ENCODE data around the gene MED13L.

MED13L gene

DNA sequence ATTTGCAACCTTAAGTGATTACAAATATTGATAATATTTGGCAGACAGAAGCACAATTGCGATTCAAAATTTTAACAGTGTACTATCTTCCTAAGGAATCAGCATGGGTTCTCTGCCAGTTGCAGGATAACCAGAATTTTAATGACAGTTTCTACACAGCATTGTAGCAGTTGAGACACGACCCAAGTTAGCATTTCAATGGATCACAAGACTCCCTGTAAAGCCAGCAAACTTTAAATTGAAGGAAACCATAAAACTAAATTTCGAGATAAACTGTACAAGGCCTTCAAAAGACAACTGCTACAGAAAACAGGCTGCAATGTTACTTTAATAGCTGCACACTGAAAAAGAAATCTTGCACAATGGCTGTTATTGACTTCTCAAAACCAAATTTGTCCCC, 154.9 kb downstream of the MED13L start:
- DNase-seq, result no peak

DNA sequence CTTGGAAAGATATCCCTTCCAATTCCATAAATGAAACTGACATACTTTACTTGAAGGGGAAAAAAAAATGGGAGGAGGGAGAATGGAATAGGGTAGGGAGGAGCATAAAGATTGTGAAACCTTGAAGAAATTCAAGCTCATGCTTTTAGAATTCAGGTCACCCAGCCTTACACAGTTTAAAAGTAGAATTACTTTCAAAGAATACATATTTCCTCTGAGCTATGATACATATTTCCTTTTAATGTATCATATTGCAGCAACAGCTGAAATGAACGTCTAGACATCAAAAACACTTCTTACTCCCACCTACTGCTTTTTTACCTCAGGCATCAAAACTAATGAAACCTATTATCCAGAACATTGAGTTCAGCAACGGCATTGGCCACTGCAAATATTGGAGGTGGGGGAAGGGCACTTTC, 156.0 kb downstream of the MED13L start:
- DNase-seq, result no peak

DNA sequence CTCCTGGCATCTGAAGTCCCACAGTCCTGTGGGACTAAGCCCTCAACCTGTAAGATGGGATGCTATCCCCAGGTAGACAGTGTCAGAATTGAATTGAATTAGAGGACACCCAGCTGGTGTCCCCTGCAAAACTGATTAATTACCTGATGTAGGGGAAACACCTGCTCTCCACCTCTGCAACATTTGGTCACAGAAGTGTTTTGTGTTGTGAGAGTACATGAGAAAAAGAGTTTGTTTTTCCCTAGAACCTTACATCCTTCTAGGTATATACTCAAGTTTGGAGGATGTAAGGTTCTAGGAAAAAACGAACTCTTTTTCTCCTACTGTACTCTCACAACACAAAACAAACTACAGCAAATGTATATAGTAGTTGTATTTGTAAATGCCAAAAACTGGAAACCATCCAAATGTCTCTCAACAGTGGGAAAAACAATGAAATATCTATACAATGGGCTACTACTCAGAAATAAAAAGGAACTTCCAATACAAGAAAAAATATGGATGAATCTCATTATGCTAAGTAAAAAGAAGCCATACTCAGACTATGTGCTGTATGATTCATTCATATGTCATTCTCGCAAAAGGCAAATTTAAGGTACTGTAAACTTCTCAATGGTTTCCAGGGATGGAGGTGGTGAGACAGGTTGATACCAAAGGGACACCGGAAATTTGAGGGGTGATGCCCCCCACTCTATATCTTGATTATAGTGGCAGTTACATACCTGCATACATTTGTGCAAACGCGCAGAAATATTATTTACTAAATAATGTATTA, 160.7 kb downstream of the MED13L start:
- no peak for DNase-seq

DNA sequence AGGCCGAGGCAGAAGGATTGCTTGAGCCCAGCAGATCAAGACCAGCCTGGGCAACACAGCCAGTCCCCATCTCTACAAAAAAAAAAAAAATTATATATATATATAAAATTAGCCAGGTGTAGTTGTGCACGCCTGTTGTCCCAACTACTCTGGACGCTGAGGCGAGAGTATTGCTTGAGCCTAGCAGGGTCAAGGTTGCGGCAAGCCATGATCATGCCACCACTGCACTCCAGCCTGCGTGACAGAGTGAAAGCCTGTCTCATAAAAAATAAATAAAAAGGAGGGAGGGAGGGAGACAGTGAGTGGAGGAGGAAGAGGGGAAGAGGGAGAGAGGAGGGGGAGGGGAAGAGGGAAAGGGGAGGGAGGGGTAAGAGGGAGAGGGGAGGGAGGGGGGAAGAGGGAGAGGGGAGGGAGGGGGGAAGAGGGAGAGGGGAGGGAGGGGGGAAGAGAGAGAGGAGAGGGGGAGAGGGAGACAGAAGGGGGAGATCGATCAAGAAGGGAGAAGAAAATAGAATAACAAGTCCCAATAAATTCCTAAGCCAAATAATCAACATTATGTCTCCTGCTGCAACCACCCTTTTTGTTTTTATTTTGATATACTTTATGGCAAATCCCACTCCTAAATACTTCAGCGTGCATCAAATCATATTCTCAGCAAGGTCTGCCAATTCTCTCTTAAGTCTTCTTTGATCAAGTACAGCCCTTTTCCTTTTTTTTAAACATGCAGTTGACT, 163.9 kb downstream of the MED13L start:
- DNase-seq, result no peak

DNA sequence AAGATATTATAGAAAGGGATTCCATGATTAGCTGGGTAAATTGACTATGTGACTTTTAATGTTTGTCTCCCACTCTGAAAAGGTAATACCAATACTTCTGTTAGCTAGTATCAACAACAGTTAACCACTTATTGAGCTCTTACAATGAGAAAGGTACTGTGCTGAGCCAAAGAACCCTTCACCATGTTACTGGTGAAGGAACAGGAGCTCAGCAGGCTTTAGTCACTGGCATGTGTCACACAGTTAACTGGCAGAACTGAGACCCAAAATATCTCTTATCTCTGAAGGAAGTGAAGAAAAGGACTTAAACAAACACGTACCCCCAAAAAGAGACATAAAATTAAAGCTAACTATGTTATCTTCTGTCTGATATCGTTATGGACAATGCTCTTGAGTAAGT, 170.6 kb downstream of the MED13L start:
- DNase-seq, result no peak

DNA sequence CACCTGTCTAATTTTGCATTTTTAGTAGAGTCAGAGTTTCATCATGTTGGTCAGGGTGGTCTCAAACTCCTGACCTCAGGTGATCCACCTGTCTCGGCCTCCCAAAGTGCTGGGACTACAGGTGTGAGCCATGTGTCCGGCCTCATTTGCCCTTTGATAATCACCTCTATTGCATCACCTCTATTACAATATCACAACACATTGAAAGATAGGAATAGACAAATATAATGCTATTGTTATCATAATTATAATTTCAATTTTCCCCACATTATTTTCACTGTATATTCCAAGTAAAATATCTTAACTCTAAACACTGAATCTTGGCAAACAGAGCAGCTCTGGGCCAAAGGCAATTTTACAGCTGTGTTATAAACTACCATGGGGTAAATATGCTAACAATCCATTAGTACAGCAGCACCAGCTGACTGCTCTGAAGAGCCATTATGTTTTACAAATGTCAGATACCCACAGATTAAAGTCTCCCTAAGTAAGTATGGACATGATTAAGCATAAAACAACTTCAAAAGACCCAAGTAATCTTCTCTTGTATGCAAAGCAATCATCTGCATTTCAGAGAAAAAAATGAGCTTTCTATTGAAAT, 173.2 kb downstream of the MED13L start:
- DNase-seq, result no peak

DNA sequence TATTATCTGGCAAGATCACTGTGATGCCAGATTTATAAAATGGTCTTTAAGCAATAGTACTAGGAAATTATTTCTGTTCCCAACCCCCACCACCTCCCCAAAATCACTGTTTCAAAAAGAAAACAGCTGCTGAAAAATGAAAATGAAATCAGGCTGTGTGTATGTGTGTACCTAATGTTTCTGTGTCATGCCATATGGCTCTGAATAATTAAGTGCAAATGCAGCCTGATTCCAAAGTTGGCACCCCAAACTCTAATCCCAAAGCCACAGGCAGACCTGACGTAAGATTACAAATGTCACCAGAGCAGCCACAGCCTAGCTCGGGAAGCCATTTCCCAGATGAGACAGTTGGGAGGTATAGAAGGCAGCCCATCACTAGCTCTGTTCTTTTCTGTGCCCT, 175.5 kb downstream of the MED13L start:
- no peak for DNase-seq

DNA sequence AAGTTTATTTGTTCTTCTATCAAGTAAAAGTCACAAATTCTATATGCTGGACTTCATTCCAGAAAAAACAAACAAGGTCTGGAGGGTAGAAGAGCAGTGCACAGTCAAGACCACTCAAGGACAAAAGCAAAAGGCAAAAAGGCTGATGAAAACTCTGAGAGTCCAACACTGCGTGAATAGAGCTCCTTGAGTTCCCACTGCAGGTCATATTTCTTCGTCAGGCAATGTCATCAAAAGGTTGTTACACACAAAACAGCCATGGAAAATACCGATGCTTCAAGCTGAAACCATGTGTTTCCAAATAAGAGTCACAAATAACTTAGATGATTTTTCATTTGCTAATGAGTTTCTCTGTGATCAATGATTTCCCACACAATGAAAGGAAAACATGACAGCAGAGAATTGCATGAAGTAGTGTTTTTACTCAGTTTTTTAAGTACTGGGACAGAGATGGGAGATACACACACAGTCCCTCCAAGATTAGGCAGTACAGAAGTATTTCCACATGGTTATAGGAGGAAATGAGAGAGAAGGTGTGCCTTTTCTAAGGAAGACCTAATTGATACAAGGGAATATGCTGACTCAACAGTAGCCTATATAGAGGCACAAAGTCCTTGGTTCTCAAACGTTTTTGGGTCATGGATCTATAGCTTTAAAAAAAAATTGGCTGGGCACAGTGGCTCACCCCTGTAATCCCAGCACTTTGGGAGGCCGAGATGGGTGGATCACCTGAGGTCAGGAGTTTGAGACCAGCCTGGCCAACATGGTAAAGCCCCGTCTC, 177.7 kb downstream of the MED13L start:
- no peak for DNase-seq

DNA sequence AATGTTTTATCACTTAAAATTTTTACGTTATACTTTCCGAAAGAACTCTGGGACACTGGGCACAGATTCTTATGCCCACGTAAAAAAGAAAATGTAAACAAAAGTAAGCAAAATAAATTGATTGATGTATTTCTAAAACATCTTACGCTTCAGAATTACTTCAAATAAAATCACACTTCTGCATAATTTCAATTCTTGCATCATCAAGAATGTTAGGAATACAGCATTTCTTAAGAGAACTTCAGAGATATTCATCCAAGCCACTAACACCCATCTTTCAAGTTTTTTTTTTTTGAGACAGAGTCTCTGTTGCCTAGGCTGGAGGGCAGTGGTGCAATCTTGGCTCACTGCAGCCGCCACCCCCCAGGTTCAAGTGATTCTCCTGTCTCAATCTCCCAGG, 180.6 kb downstream of the MED13L start:
- no peak for DNase-seq

DNA sequence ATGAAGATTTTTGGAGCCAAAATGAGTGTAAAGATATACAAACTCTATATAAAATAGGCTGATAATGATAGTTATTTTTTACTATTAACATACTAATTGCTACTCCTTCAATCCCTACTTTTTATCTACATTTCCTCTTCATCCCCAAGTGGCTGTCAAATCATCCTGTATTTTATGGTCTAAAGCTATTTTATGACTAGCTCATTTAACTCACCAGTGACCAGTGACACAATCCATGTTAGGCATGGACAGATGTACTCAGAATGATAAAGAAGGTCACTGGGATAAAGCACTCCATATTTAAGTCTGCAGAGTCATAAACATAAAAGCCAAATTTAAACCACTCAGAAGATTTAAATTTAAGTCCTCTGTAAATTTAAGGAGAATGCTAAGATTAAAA, 183.0 kb downstream of the MED13L start:
- DNase-seq, result no peak

DNA sequence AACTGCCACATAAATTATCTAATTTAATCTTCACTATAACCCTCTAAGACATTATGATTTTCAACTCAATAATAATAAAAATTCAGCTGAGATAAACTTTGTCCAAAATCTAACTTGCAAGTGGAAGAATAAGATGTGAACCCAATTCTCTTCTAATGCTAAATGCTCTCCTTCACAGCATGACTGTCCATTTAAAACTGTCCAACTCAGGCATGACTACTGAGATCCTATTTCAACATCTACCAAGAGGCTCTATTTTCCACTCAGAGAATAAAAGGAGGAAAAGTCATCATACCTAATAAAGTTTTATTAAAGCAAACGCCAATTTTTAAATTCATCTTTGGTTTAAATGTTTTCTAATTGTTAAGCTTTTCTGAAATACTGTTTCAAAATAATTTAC, 183.6 kb downstream of the MED13L start:
- DNase-seq, result no peak

DNA sequence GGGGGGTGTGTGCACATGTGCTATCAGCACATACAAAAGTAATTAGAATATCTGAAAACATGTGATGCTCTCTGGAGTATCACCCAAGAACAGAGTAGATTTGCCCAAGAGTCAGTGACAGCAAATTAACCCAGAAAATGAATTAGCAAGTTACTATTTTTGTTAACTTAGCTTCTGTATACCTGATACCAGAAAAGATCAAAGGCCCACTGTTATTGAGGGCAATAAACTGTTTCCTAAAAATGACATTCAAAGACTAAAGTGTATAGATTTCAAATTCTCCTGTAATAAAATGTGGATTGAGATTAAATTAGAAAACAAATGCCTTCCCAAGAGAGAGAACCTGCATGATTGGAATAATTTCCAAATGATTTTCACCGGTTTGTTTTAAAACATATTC, 184.7 kb downstream of the MED13L start:
- no peak for DNase-seq

DNA sequence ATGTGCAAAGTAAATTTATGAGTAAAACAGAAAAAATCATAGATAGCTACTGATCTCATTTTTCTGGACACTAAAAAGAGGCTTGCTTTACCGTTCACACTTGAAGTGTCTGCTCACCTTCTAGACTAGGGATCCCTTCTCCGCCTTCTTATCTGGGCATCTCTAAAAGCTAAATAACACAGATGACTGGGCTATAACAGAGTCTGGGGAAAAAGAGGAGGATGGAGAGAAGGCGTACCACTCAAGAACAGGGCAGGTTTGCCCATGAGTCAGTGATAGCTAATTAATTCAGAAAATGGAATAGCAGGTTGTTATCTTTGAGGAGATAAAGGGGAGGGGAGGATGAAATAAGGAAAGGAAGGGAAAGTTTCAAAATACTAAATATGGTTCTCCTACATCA, 185.3 kb downstream of the MED13L start:
- no peak for DNase-seq

DNA sequence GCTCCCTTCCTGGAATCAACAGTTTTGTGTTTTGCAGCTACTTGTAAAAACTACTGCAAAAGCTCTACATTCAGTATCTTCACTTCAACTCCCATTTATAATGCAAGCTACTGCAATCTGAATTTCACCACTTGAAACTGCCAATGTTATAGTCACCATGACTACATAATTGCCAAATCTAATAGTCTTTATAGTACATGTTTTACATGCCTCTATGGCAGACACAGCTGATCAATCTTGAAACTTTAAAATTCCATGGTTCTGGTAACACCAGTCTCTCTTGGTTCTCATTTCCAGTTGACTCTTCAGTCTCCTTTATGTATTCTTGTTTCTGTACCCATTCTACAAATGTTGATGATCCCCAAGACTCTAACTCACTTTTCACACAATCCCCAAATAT, 185.9 kb downstream of the MED13L start:
- no peak for DNase-seq

DNA sequence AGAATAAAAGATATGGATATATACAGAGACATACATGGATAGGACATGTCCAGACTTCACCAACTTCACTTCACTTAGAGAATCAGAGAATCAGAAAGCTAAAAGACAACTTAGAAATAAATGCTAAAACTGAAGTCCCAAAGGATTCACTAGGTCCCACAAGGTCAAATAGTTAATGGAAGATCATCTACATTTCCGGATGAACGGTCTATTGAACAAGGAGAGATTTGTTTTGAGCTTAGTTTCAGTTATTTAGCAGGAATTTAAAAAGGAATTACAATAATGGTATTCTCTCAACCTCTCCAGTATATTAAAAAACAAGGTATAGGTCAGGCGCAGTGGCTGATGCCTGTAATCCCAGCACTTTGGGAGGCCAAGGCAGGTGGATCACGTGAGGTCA, 187.0 kb downstream of the MED13L start:
- no peak for DNase-seq

DNA sequence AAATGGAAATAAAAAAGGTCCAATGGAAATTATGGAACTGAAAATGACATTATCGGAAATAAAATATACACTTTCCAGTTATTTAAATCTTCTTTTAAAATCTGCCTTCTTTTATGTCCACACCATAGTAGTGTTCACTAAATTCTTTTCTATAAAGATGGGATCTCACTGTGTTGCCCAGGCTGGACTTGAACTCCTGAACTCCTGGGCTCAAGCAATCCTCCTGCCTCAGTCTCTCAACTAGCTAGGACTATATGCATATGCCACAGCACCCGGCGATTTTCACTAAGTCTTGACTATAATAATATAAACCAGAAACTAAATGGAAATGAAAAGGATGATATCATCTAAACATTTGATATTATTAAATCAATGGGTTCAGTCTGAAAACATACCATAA, 188.4 kb downstream of the MED13L start:
- no peak for DNase-seq

DNA sequence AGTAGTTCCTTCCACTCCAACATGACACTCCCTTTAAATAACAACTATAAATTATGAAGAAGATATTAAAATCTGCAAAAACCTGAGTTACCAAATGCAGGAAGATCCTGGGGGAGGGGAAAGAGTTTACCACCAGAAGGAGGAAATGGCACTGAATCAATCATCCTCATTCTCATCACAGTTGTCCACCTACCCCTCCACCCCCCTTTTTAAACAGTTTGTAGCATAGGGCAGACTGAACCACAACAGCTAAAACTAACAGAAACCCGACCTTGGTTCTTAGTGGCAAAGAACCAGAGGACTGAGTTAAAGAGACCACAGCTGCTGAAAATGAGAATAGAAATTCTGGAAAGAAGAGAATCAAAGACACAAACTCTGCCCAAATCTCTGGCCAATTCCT, 189.5 kb downstream of the MED13L start:
- DNase-seq, result no peak

DNA sequence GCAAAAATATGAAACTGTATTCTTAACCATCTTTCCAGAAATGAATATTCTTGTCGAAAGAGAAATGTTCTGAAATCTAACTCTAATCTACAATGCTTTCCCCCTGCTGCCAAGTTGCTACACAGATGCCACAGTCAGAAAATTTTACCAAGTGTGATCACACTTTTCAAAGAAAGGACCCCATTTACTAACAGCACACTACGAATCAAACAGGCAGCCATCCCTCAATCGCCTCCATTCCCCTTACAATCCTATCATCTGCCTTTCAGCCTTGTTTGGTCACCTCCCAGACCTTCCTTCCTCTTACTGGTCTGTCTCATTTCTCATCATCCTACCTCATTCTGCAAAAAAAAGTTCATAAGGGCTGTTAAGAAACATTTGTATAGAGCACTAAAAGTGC, 190.1 kb downstream of the MED13L start:
- DNase-seq, result no peak

DNA sequence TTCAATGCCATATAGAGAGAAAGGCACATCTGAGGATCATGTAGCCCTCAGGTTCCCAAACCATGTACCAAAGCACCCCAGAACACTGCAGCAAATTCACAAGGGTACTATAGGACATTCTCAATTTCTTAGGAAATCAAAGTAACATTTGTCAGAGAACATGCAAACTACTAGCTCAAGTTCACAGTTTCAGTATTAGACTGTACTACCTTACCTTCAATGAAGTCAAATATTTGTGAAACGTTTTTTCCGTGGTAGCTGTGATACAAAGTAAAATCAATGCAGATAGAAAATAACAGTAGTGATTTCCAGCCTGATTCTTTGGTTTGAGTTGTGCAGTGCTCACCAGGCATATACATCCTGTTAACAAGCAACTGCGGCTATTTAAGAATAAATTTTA, 197.1 kb downstream of the MED13L start:
- no peak for DNase-seq

DNA sequence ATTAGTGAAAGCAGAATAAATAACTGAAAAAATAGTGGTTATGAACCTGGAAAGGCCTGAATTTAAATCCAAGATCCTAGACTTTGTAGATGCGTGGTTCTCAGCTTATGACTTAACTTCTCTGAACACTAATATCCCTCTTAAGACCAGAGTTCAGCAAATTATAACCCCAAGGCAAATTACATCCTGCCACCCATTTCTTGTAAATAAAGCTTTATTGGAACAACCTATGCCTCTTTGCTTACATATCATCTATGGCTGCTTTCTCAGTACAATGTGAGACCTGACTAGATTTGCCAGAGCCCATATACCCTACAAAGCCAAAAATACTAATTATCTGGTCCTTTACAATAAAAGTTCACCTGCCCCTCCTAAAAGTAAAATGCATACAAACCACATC, 199.1 kb downstream of the MED13L start:
- DNase-seq, result no peak

DNA sequence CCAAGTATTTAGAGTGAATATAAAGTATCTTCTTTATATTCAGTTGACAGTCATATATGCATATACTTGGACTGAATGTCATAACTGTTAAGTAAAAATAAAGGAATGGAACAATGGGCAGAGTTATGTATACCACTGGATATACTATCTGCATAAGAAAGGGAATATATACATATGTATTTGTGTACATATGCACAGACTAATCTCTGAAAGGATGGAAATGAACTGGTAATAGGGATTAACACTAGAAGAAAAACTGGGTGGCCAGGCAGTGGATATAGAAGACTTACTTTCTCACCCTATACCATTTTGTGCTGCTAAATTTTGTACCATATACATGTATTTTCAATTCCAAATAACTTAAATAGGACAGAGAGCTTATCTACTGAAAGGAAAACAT, 200.1 kb downstream of the MED13L start:
- no peak for DNase-seq

DNA sequence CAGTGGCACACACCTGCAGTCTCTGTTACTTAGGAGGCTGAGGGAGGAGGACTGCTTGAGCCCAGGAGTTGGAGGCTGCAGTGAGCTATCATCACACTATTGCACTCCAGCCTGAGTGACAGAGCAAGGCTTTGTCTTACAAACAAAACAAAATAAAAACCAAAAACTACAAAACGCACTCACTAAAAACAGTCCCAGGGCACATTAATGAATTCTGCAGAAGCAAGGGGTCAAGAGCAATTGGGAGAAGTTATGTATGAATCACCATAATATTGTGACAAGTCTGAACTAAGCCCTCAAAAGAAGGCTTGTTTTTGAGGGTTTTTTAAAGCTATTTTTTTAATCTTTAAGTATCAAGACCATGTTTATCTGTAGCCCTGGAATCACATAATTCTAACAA, 201.1 kb downstream of the MED13L start:
- DNase-seq, result no peak

DNA sequence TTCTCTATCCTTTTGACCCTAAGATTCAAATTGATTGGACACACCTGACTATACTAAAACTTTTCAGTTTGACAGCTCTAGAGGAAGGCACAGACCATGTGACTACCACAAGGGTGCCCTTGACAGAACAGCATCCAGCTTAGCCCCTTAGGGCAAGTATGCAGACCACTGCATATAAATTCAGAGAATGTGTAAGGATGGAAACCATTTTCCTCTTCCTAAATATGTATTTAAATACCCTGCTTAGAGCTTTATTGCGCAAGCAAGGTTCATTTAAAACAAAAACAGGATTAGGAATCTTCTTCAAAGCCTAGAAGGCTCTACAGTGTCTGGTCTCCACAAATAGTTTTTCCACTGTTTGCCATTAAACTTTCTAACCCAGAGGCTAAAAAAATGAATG, 202.8 kb downstream of the MED13L start:
- DNase-seq, result no peak

Measured in GF-D8 (cell line).